NOMO-1 (cell line): Measurements from ENCODE around the gene B3GAT3.
A peak's percentile ranks its signal among the peaks of the same experiment; 100 is the strongest.
"Not testable (repeated sequence)": the region's sequence is repeated elsewhere in the genome, so short reads cannot be mapped to it uniquely, and the experiment has no call there.

Experiments used
- DNase-seq, 2 experiments: peaks; one replicate each; lab custom pipeline; 2025; ENCODE audit not compliant: unreplicated experiment in 2 of 2; lab: John Stamatoyannopoulos, UW

B3GAT3 gene

GRCh38 chr11:62621567-62622470 is at the start of gene B3GAT3:
B3GAT3 (minus strand) TSS chr11:62621986; CDS start chr11:62621947, 39 bp downstream.
- peak; percentile 94 to 97 for DNase-seq

GRCh38 chr11:62671236-62671607 is 49.4 kb upstream of the B3GAT3 start:
- DNase-seq, result peak in 1 of 2 experiments; percentile 51

- no peak for DNase-seq
These were observed 47.8 kb upstream of the B3GAT3 start for GRCh38 chr11:62669420-62670161.

GRCh38 chr11:62667460-62667859 is 45.7 kb upstream of the B3GAT3 start:
- no peak for DNase-seq

GRCh38 chr11:62666259-62666926 is 44.6 kb upstream of the B3GAT3 start:
- DNase-seq, result no peak

- peak; percentile 37 to 62 for DNase-seq
These were observed 43.9 kb upstream of the B3GAT3 start for GRCh38 chr11:62665599-62666258.

GRCh38 chr11:62665075-62665598 is 43.4 kb upstream of the B3GAT3 start, which contains the start of the genes C11orf98 and CSKMT:
C11orf98 (minus strand) TSS chr11:62665210; CDS start chr11:62665169, 41 bp downstream.
CSKMT (plus strand) TSS chr11:62665312; CDS start chr11:62665880, 568 bp downstream.
- DNase-seq, result peak; percentile 84 to 91

- DNase-seq, result peak in 1 of 2 experiments; percentile 61
These were observed 42.8 kb upstream of the B3GAT3 start for GRCh38 chr11:62664405-62665074.

GRCh38 chr11:62656796-62657429 is 35.1 kb upstream of the B3GAT3 start:
- DNase-seq, result peak; percentile 14 to 27

- no peak for DNase-seq
These were observed 32.5 kb upstream of the B3GAT3 start for GRCh38 chr11:62654297-62654696.

- DNase-seq, result no peak
These were observed 30.6 kb upstream of the B3GAT3 start for GRCh38 chr11:62652161-62653006.

- not testable (repeated sequence) for DNase-seq
These were observed 28.5 kb upstream of the B3GAT3 start for GRCh38 chr11:62650283-62650682.

- no peak for DNase-seq
These were observed 27.7 kb upstream of the B3GAT3 start for GRCh38 chr11:62649486-62649885.

GRCh38 chr11:62648967-62649364 is 27.2 kb upstream of the B3GAT3 start:
- DNase-seq, result no peak

GRCh38 chr11:62648185-62648966 is 26.6 kb upstream of the B3GAT3 start:
- DNase-seq, result no peak

GRCh38 chr11:62647609-62648005 is 25.8 kb upstream of the B3GAT3 start:
- no peak for DNase-seq

- no peak for DNase-seq
These were observed 25.2 kb upstream of the B3GAT3 start for GRCh38 chr11:62646825-62647608.
